ENCODE data around the gene GFAP. TPM values are rescaled to one million over a fixed set of nuclear protein-coding genes. Genes with fewer than 3 reads are reported as not detected.

The GFAP gene
- total and polyA plus RNA-seq, 4 donors, result 1.4 to 17.6 (median 5.1) TPM

DNA sequence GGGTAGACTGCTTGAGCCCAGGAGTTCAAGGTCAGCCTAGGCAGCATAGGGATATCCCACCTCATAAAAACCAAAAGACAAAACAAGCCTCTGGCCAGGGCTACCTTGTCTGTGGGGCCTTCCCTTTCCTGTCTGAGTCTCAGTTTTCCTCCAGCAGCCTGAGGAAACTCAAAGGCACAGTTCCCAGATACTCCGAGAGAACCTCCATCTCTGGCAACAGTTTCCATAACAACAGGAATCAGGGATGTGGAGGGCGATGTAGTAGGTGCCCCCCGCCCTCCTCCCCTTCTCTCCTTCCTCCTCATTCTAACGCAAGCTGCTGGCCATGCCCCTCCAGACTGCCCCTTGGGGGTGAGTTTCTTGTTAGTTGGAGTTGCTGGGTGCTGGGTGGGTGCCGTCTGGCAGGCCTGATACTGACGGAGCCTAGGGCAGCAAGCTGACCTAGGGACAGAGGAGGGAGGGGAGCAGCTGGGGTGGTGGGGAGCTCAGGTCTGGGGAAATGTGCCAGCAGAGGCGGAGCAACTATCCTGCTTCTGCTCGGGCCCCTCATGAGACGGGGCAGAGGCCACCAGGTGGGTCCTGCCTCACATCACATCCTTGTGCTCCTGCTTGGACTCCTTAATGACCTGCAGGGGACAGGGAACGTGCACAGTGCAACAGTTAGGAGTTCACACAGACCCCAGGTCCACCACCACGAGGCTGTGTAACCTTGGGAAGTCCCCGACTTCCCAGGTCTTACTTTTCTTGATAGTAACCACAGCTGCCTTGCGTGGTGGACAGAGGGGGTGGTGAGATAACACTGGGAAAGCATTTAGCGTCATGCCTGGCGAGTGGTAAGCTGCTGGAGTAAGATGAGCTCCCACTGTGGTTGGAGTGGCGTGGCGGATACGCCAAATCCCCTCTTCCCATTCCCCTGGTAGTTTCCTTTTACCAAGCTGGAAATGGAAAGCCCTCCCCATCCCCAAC lies 8.3 kb downstream of the GFAP start:
- Histone ChIP-seq H3K4me1 (ENCODE audit: control insufficient read depth in 1 of 2, insufficient read depth in 2 of 2, low read length in 2 of 2) (no peaks in the 10 kb centered on the region), H3K36me3 (ENCODE audit: control insufficient read depth in 1 of 2, insufficient read depth in 2 of 2, low read length in 1 of 2) (no peaks in the 10 kb centered on the region), H3K27ac (ENCODE audit: low read depth in 1 of 2, low read length in 2 of 2) (no peak overlapping the region), H3K9me3 (ENCODE audit: control insufficient read depth, low read length) (no peaks in the 10 kb centered on the region), H3K27me3 (ENCODE audit: control insufficient read depth in 1 of 2, insufficient read depth in 2 of 2, low read length in 1 of 2) (no peaks in the 10 kb centered on the region), H3K4me3 (ENCODE audit: low read length in 2 of 2) (no peak overlapping the region)
- ATAC-seq (ENCODE audit: low FRiP score) (no peak), DNase-seq (peak in 1 of 2 donors; percentile 46)
- intact Hi-C loops (cut with DNase I), result no loop called here
- WGBS, 2 donors, result 80 to 85% methylated on average over 18 of the region's 18 CpGs

DNA sequence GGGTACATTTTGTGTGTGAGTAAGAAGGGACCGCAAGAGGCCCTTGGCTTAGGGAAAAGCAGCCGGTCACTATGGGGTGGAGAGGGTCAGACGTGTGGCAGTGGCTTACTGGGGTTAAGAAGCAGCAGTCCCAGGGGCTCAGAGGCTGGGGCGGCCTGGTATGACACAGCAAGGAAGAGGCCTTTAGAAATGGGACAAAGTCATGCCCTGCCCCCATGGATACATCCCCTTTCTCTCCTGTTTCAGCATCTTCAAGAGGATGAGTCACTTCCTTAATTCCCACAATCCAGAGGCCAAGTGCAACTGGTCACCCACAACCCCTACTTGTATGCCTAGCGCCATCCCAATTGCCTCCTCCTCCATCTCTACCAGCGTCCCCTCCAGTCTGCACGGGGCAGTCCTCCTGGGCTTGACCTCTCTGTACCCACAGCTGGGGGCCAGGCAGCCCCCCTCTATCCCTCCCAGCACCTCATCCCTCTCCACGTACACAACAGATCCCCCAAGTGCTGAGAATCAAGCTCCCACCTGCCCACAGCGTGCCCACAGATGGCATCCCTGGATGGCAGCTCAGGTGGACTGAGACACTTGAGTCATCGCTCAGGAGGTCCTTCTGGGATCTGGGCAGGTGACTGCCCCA lies 9.2 kb downstream of the GFAP start:
- H3K4me1 ChIP-seq (ENCODE audit: control insufficient read depth in 1 of 2, insufficient read depth in 2 of 2, low read length in 2 of 2), result no peaks in the 10 kb centered on the region
- no peaks in the 10 kb centered on the region for H3K27me3 ChIP-seq (ENCODE audit: control insufficient read depth in 1 of 2, insufficient read depth in 2 of 2, low read length in 1 of 2)
- 84 to 85% methylated on average over 10 of the region's 10 CpGs for WGBS, 2 donors
- H3K4me3 ChIP-seq (ENCODE audit: low read length in 2 of 2), result no peak overlapping the region
- no peaks in the 10 kb centered on the region for H3K36me3 ChIP-seq (ENCODE audit: control insufficient read depth in 1 of 2, insufficient read depth in 2 of 2, low read length in 1 of 2)
- peak in 1 of 2 donors; percentile 67 for DNase-seq
- H3K9me3 ChIP-seq (ENCODE audit: control insufficient read depth, low read length), result no peaks in the 10 kb centered on the region
- intact Hi-C loops (cut with DNase I), result no loop called here
- ATAC-seq (ENCODE audit: low FRiP score), result no peak
- H3K27ac ChIP-seq (ENCODE audit: low read depth in 1 of 2, low read length in 2 of 2), result no peak overlapping the region

DNA sequence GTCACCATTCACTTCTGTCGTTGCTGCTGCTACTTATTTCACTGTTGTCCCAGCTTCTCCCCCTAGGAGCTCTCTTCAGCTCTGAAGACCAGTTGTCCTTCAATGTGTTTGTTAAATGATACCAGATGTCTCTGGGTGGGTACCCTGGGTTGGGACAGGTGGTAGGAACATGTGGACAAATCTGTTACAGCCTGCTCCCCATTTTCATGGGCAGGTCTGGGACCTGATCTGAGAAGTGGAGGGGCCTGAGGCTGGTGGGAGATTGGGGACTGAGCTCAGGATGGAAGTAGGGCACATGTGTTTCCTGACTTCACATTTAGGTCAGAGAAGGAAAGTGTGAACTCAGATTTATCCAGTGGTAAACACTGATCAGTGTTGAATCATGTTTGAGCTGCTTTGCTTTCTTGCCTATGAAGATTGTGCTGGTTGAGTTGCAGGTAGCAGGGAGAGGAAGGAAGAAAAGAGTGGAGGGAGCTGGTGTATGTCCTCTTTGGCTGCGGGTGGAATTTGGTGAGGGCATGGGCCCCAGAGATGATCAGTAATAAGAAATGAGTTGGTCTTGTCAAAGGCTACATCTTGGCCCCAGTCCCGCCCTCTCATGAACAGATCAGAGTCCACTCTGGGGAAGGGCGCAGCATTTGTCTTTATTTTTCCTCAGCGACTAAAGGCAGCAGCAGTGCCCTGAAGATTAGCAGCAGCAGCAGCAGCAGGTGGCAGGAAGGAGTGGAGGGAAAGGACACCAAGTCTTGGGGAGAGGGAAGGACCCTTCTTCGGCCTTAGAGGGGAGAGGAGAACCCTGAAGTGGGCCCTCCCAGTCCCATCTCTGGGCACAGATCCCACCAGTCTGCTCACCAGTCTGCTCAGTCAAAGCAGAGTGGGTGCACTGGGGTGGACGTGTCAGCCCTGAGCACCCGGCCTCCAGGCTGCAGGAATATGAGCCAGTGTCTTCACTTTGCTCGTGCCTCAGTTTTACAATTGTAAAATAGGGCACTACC lies 10.0 kb downstream of the GFAP start:
- Histone ChIP-seq H3K9me3 (ENCODE audit: control insufficient read depth, low read length) (no peaks in the 10 kb centered on the region), H3K27ac (ENCODE audit: low read depth in 1 of 2, low read length in 2 of 2) (no peak overlapping the region), H3K36me3 (ENCODE audit: control insufficient read depth in 1 of 2, insufficient read depth in 2 of 2, low read length in 1 of 2) (no peaks in the 10 kb centered on the region), H3K4me3 (ENCODE audit: low read length in 2 of 2) (no peak overlapping the region), H3K4me1 (ENCODE audit: control insufficient read depth in 1 of 2, insufficient read depth in 2 of 2, low read length in 2 of 2) (no peaks in the 10 kb centered on the region), H3K27me3 (ENCODE audit: control insufficient read depth in 1 of 2, insufficient read depth in 2 of 2, low read length in 1 of 2) (no peaks in the 10 kb centered on the region)
- intact Hi-C loops (cut with DNase I), result no loop called here
- DNase-seq (peak in 1 of 2 donors; percentile 54), ATAC-seq (ENCODE audit: low FRiP score) (no peak)
- whole genome bisulfite sequencing, 2 donors, result 85 to 87% methylated on average over 8 to 9 of the region's 9 CpGs

GRCh38 chr17:44904001-44904984 lies 11.0 kb downstream of the GFAP start:
- no peaks in the 10 kb centered on the region for H3K9me3 ChIP-seq (ENCODE audit: control insufficient read depth, low read length)
- no peaks in the 10 kb centered on the region for H3K4me1 ChIP-seq (ENCODE audit: control insufficient read depth in 1 of 2, insufficient read depth in 2 of 2, low read length in 2 of 2)
- no peak overlapping the region for H3K4me3 ChIP-seq (ENCODE audit: low read length in 2 of 2)
- WGBS, 2 donors, result 93 to 95% methylated on average over 35 of the region's 35 CpGs
- DNase-seq (peak in 1 of 2 donors; percentile 68), ATAC-seq (ENCODE audit: low FRiP score) (no peak)
- intact Hi-C loops (cut with DNase I), result no loop called here
- no peaks in the 10 kb centered on the region for H3K27me3 ChIP-seq (ENCODE audit: control insufficient read depth in 1 of 2, insufficient read depth in 2 of 2, low read length in 1 of 2)
- no peaks in the 10 kb centered on the region for H3K36me3 ChIP-seq (ENCODE audit: control insufficient read depth in 1 of 2, insufficient read depth in 2 of 2, low read length in 1 of 2)
- no peak overlapping the region for H3K27ac ChIP-seq (ENCODE audit: low read depth in 1 of 2, low read length in 2 of 2)

- WGBS, 2 donors, result 75 to 86% methylated on average over 8 of the region's 8 CpGs
- H3K9me3 ChIP-seq (ENCODE audit: control insufficient read depth, low read length), result no peaks in the 10 kb centered on the region
Observed at GRCh38 chr17:44903012-44903685, 12.2 kb downstream of the GFAP start.

GRCh38 chr17:44902135-44902760 lies 13.1 kb downstream of the GFAP start:
- Histone ChIP-seq H3K36me3 (ENCODE audit: control insufficient read depth in 1 of 2, insufficient read depth in 2 of 2, low read length in 1 of 2) (no peaks in the 10 kb centered on the region), H3K27me3 (ENCODE audit: control insufficient read depth in 1 of 2, insufficient read depth in 2 of 2, low read length in 1 of 2) (no peaks in the 10 kb centered on the region), H3K27ac (ENCODE audit: low read depth in 1 of 2, low read length in 2 of 2) (no peak overlapping the region), H3K9me3 (ENCODE audit: control insufficient read depth, low read length) (no peaks in the 10 kb centered on the region), H3K4me1 (ENCODE audit: control insufficient read depth in 1 of 2, insufficient read depth in 2 of 2, low read length in 2 of 2) (no peaks in the 10 kb centered on the region), H3K4me3 (ENCODE audit: low read length in 2 of 2) (no peak overlapping the region)
- ATAC-seq (ENCODE audit: low FRiP score) (no peak), DNase-seq (peak in 1 of 2 donors; percentile 74)
- intact Hi-C loops (cut with DNase I), result no loop called here
- 88 to 89% methylated on average over 17 of the region's 17 CpGs for WGBS, 2 donors

More at GRCh38 chr17:44903012-44903685, 12.2 kb downstream of the GFAP start:
- Histone ChIP-seq H3K4me3 (ENCODE audit: low read length in 2 of 2) (no peak overlapping the region), H3K27me3 (ENCODE audit: control insufficient read depth in 1 of 2, insufficient read depth in 2 of 2, low read length in 1 of 2) (no peaks in the 10 kb centered on the region), H3K4me1 (ENCODE audit: control insufficient read depth in 1 of 2, insufficient read depth in 2 of 2, low read length in 2 of 2) (no peaks in the 10 kb centered on the region), H3K27ac (ENCODE audit: low read depth in 1 of 2, low read length in 2 of 2) (no peak overlapping the region), H3K36me3 (ENCODE audit: control insufficient read depth in 1 of 2, insufficient read depth in 2 of 2, low read length in 1 of 2) (no peaks in the 10 kb centered on the region)
- ATAC-seq (ENCODE audit: low FRiP score) (no peak), DNase-seq (peak in 1 of 2 donors; percentile 61)
- intact Hi-C loops (cut with DNase I), result no loop called here

DNA sequence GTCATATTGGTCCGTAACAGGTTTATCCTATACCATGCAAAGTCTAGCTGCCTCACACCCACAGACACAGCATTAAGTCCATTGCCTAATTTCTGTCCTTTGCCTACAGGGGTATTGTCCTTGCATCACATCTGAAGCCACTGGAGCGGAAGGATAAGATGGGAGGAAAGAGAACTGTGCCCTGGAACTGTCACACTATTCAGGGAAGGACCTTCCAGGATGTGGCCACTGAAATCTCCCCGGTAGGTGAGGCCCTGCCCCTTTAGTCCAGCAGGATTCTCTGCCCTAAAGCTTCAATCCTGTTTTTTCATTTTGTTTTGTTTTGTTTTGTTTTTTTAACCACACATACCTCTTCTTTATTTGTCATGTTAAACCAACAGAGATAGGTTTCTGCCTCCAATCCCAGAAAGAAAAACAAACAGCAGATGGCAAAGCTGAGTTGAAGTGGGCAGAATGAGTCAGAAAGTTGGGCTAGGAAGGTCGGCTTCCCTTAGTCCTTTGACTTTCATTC lies 13.8 kb downstream of the GFAP start:
- no peak for ATAC-seq (ENCODE audit: low FRiP score)
- H3K9me3 ChIP-seq (ENCODE audit: control insufficient read depth, low read length), result no peaks in the 10 kb centered on the region
- H3K4me3 ChIP-seq (ENCODE audit: low read length in 2 of 2), result no peak overlapping the region
- H3K27me3 ChIP-seq (ENCODE audit: control insufficient read depth in 1 of 2, insufficient read depth in 2 of 2, low read length in 1 of 2), result no peaks in the 10 kb centered on the region
- H3K4me1 ChIP-seq (ENCODE audit: control insufficient read depth in 1 of 2, insufficient read depth in 2 of 2, low read length in 2 of 2), result no peaks in the 10 kb centered on the region
- H3K27ac ChIP-seq (ENCODE audit: low read depth in 1 of 2, low read length in 2 of 2), result no peak overlapping the region
- no peak for DNase-seq
- intact Hi-C loops (cut with DNase I), result no loop called here
- 65 to 70% methylated on average over 4 of the region's 4 CpGs for WGBS, 2 donors
- no peaks in the 10 kb centered on the region for H3K36me3 ChIP-seq (ENCODE audit: control insufficient read depth in 1 of 2, insufficient read depth in 2 of 2, low read length in 1 of 2)
